ENCODE measurements around the gene NOS1AP.

Gene NOS1AP

GRCh38 chr1:162283657-162284056 lies 214.2 kb downstream of the NOS1AP start:
- TF ChIP-seq TAF1 (IDR thresholded peaks at IDR 0.05; ENCODE audit: borderline replicate concordance, insufficient read depth, low read length) (no peak), FOXP2 (optimal IDR thresholded peaks at IDR 0.05; ENCODE audit: borderline replicate concordance, extremely low read depth, extremely low read length, insufficient read depth) (no peak), SIN3A (IDR thresholded peaks at IDR 0.05; ENCODE audit: borderline replicate concordance, insufficient read depth, low read length) (no peak), POLR2AphosphoS5 (IDR thresholded peaks at IDR 0.05; ENCODE audit: low read depth, low read length) (no peak)
- TF ChIP-seq, protein P1, sequence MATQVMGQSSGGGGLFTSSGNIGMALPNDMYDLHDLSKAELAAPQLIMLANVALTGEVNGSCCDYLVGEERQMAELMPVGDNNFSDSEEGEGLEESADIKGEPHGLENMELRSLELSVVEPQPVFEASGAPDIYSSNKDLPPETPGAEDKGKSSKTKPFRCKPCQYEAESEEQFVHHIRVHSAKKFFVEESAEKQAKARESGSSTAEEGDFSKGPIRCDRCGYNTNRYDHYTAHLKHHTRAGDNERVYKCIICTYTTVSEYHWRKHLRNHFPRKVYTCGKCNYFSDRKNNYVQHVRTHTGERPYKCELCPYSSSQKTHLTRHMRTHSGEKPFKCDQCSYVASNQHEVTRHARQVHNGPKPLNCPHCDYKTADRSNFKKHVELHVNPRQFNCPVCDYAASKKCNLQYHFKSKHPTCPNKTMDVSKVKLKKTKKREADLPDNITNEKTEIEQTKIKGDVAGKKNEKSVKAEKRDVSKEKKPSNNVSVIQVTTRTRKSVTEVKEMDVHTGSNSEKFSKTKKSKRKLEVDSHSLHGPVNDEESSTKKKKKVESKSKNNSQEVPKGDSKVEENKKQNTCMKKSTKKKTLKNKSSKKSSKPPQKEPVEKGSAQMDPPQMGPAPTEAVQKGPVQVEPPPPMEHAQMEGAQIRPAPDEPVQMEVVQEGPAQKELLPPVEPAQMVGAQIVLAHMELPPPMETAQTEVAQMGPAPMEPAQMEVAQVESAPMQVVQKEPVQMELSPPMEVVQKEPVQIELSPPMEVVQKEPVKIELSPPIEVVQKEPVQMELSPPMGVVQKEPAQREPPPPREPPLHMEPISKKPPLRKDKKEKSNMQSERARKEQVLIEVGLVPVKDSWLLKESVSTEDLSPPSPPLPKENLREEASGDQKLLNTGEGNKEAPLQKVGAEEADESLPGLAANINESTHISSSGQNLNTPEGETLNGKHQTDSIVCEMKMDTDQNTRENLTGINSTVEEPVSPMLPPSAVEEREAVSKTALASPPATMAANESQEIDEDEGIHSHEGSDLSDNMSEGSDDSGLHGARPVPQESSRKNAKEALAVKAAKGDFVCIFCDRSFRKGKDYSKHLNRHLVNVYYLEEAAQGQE (IDR thresholded peaks at IDR 0.05; ENCODE audit: insufficient read depth in 1 of 2, low read depth in 2 of 2, low read length in 2 of 2) = no peak

DNA sequence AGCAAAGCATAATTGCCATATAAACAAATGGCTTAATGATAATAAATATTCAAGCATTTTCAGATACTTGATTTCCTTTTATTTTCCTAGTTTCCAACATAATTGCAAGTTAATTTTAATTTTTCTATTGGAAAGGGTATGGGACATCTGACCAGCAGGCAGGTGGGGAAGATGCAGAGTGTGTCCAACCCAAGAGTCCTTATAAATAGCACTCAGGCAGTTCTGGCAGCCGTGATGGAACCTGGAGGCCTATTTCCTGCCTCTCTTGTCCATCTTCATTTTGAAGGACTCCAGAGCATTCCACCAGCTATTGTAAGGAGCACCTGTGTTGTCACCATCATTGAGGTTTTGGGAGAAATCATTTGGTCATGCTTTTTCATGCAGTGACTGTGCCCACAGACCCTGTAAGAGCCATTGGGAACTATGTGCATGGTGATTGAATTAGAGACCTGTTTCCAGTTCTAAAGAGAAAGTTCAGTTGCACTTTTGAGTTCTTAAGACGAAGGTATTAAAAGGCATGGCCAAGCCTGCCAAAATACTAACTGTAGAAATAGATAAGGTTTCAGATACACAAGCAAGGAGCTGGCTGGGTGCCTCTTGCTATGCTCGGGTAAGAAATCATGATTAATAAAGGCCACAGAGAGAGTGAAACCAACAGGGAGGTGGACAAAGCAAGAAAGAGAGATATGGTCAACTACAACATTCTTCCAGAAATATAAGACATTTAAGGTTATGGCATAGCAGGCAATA lies 214.9 kb downstream of the NOS1AP start:
- TF ChIP-seq SIN3A (IDR thresholded peaks at IDR 0.05; ENCODE audit: borderline replicate concordance, insufficient read depth, low read length) (no peak), TAF1 (IDR thresholded peaks at IDR 0.05; ENCODE audit: borderline replicate concordance, insufficient read depth, low read length) (no peak), POLR2AphosphoS5 (IDR thresholded peaks at IDR 0.05; ENCODE audit: low read depth, low read length) (no peak), FOXP2 (optimal IDR thresholded peaks at IDR 0.05; ENCODE audit: borderline replicate concordance, extremely low read depth, extremely low read length, insufficient read depth) (no peak)
- TF ChIP-seq, protein P1 (IDR thresholded peaks at IDR 0.05; ENCODE audit: insufficient read depth in 1 of 2, low read depth in 2 of 2, low read length in 2 of 2) = no peak

DNA sequence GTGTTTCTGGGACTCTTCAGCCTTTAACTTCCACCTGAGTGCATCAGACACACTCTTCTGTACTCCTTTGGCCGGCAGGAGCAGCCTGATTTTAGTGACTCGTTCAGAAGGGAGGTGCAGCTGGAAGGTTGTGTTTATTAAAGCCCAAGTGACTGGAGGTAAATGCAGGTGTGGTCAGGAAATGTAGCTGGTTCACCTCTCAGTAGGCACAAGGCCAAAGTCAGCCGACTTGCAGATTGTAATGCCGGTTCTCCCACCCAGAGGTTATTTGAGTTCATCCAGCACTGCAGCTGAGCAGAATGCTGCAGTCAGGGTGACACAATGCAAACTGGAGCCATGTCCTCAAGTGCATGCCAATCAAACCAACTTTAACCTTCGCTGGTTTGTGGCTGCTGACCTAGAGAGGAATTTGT lies 215.7 kb downstream of the NOS1AP start:
- TF ChIP-seq FOXP2 (optimal IDR thresholded peaks at IDR 0.05; ENCODE audit: borderline replicate concordance, extremely low read depth, extremely low read length, insufficient read depth) (no peak), POLR2AphosphoS5 (IDR thresholded peaks at IDR 0.05; ENCODE audit: low read depth, low read length) (no peak), SIN3A (IDR thresholded peaks at IDR 0.05; ENCODE audit: borderline replicate concordance, insufficient read depth, low read length) (no peak), TAF1 (IDR thresholded peaks at IDR 0.05; ENCODE audit: borderline replicate concordance, insufficient read depth, low read length) (no peak)
- TF ChIP-seq, protein P1 (IDR thresholded peaks at IDR 0.05; ENCODE audit: insufficient read depth in 1 of 2, low read depth in 2 of 2, low read length in 2 of 2) = no peak

GRCh38 chr1:162291000-162291399 lies 221.5 kb downstream of the NOS1AP start:
- TF ChIP-seq SIN3A (IDR thresholded peaks at IDR 0.05; ENCODE audit: borderline replicate concordance, insufficient read depth, low read length) = no peak
- TF ChIP-seq FOXP2 (optimal IDR thresholded peaks at IDR 0.05; ENCODE audit: borderline replicate concordance, extremely low read depth, extremely low read length, insufficient read depth) = no peak
- TF ChIP-seq POLR2AphosphoS5 (IDR thresholded peaks at IDR 0.05; ENCODE audit: low read depth, low read length) = no peak
- TF ChIP-seq TAF1 (IDR thresholded peaks at IDR 0.05; ENCODE audit: borderline replicate concordance, insufficient read depth, low read length) = no peak
- TF ChIP-seq, protein P1 (IDR thresholded peaks at IDR 0.05; ENCODE audit: insufficient read depth in 1 of 2, low read depth in 2 of 2, low read length in 2 of 2) = no peak

Measured in PFSK-1 (cell line).